HG03469 (cell line): Measurements from ENCODE around the gene BICD1.
"Not testable (repeated sequence)": the region's sequence is repeated elsewhere in the genome, so short reads cannot be mapped to it uniquely, and the experiment has no call there.

ENCODE experiments used
- ATAC-seq: cut with Tn5 transposase; IDR thresholded peaks from one replicate; pipeline ENCODE4 v1.9.1; 2021; ENCODE audit warnings: mild to moderate bottlenecking, moderate library complexity, moderate number of reproducible peaks; ENCODE audit not compliant: unreplicated experiment

The BICD1 gene

DNA sequence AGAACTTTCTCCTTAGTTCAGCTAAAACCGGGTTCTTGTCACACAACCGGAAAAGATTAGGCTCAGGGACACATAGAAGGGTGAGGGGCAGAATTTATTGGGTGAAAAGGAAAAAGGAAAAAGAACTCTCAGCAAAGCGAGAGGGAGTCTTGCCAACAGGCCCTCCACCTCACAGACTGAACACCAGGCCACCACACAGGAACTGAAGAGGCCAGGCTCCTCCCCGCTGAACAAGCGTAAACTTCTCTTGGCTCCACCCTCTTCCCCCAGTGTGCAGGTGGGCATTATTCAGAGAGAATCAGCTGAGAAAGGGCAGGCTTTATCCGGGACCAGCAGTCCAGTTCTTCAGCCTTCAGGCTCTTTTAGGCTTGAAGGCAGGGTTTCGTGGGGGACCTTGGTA is 167.1 kb downstream of the BICD1 start:
- ATAC-seq: peak; percentile 70

DNA sequence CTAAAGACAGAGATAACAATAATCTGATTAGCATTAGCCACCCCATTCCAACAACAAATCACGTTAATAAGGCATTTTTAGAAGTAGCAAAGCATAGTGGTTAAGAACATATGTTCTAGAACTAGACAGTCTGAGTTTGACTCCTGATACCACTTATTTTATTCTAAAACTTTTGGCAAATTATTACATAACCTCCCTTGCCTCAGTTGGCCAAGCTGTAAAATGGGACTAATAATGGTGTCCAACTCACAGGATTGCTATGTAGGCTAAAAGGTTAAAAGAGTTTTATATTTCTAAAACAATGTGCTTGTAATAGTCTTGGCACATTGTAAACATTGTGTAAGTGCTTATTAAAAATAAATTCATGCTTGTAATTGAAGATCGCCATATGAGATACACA is 168.0 kb downstream of the BICD1 start:
- ATAC-seq: no peak

DNA sequence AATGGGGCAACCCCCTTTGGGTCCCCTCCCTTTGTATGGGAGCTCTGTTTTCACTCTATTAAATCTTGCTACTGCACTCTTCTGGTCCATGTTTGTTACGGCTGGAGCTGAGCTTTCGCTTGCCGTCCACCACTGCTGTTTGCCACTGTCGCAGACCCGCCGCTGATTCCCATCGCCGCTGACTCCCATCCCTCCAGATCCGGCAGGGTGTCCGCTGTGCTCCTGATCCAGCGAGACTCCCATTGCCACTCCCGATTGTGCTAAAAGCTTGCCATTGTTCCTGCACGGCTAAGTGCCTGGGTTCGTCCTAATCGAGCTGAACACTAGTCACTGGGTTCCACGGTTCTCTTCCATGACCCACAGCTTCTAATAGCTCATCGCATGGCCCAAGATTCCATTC is 168.9 kb downstream of the BICD1 start:
- not testable (repeated sequence) for ATAC-seq

DNA sequence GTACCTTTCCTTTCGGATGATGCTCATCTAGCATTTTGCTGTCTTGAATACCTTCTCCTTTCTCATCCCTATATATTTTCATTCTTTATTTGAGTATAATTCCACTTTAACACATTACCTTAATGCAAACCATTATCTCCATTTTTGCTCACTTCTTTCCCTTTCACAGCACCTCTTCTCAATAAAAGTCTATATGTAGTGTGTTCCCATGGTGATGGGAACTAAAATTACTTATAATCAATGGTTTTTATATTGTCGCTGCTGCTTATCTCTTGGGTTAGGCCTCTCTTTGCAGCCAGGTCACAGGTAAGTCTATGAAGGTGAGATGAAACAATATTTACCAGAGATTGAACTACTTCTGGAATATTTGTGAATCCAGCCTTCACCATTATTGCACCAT is 171.1 kb downstream of the BICD1 start:
- no peak for ATAC-seq

DNA sequence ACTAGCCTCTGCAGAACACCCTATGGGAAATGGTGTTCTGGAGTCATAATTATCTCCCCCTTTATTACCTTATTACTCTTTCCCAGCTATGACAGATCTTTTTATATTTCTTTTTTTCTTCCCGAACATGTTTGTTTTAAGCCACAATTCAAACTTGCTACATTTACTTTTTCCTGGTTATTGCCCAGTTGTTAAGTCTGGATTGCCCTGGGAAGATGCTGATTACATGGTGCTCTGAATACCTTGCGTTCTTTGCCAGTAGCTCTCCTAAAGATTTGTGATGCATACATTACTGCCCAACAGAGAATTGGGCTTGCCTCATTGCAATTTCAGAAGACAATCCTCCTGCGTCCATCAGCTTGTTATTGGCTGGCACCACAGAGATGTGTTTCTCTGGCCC is 174.5 kb downstream of the BICD1 start:
- ATAC-seq: no peak

DNA sequence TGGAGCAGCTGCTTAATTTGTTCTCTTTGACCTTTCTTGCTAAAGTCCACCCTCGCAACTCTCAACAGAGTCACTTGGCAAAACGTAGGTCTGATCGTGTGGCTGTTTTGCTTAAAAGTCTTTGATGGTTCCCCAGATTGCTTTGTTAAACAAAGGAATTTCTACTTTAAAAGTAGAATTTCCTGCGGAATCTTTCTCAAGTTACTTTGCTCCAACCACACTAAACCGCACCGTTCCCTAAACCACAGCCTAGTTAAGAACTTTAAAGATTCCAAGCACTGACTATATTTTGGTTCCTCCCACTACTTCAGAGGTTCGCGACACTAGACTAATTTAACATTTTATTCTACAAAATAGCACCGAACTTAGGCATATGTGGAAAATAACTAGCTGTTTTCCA is 177.9 kb downstream of the BICD1 start:
- no peak for ATAC-seq

DNA sequence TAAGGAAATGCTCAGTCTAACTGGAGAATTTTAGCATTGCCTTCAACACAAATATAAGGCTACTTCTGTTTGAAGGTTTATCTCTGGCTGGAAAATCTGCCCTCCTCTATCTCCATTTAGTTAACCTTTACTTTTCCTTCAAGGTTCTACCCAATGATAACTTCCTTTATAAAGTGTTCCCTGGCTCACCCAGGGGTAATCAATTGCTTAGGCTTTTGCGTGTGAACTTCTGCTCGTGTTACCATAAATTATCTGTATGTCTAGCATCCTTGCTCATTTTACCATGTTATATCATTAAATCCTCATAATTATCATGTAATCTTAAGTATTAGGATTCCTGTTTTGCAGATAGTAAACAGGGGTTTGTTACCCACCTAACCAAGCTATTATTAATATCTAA is 178.4 kb downstream of the BICD1 start:
- ATAC-seq: no peak

DNA sequence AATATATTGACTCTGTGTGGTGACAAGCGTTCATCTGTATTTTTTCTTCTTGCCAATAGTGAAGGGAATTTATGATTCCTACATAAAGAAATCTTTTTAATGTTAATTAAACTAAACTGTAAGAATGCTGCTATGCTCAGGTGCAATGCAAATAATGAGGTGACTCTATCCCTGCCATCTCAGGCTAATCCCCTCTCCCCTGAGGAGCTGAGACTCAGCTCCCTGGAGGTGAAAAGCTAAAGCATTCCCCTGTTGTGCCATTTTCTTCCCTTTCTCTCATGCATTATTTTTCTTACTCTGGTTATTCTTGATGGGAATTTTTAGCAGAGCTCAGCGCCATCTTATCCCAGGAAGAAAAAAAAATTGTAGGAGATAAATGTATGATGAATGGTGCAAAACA is 178.8 kb downstream of the BICD1 start:
- ATAC-seq: no peak

DNA sequence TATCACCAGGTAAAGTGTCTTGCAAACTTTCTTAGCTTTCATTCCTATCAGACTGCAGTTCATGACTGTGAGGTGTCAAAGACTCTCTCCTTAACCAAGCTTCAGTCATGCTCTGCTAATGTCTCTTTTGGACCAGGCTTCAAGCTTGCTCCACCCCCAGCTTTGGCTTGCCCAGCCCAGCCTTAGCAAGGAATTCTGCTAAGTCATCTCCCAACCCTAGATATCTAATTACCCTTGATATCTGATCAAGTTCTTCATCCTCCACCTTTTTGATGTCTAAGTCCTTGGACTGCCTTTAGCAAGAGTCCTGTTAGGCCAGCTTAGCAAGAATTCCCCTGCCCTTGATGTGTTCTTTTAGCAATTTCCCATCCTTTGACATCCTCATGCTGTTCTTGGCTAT is 183.8 kb downstream of the BICD1 start:
- no peak for ATAC-seq

DNA sequence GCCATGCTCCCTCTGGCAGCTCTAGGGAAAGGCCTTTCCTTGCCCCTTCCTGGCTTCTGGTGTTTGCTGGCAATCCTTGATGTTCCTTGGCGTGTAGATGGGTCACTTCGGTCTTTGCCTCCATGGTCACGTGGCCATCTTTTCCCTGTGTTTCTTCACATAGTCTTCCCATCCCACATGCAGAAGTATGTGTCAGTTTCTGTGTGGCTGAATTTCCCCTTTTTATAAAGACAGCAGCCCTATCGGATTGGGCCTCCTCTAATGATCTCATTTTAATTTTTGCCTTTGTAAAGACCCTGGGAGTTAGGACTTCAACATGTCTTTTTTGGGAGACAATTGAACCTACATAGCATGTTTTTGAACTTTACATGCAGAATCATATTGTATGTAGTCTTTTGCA is 185.5 kb downstream of the BICD1 start:
- no peak for ATAC-seq

DNA sequence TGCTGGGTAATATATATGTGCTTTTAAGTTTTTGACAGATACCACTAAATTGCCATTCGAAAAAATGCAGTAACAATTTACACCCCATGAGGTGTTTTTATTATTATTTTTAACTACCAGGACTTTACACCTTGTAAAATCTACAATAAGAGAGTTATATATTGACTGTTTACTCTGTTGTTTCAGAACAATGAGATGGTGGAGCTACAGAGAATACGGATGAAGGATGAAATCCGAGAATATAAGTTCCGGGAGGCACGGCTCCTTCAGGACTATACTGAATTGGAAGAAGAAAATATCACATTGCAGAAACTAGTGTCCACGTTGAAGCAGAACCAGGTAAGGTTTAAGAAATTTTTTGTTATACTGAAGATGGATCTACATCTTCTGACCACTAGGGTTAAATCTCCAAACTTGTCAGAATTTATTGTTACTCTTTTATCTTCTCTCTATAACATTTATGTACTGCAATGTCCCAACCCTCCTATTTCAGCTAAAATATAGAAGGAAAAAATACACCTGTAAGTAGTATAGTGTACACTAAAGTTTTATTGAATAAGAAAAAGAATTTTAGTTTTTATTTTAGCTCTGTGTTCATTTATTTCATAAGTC is 187.3 kb downstream of the BICD1 start:
- ATAC-seq: no peak

DNA sequence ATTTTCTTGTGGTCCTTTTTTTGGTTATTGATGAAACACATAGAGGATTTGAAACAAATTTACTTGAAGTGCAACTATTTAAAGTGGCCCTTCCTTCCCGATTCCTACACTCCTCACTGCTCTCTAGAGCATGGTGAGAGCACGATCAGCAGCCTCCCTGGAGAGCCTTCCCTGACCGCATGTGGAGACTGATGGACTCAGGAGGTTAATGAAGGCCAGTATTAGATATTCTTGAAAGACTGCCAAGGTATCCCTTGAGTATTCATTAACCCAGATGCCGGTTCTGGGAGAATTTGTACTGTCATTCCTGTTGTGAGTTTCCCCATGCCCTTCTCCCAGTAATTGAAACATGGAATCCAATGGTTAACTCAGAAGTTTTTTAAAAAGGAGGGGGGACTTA is 189.9 kb downstream of the BICD1 start:
- no peak for ATAC-seq

DNA sequence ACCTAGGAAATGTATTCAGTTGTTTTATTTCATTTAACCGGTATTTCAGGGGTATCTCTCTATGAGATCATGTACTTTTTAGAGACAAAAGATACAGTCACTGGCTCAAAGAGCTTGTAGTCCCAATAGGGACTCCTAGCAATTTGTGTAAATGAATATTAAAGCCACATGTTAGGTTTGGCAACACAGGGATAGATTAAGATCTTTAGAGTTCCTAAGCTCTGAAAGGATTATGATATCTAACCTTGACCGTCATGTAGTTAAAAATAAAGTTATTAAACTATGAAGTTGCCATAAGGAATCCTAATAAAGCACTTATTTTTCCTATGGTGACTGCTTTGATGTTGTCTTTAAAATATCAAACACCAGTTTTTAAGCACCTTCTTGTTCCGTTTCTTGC is 192.3 kb downstream of the BICD1 start:
- no peak for ATAC-seq

DNA sequence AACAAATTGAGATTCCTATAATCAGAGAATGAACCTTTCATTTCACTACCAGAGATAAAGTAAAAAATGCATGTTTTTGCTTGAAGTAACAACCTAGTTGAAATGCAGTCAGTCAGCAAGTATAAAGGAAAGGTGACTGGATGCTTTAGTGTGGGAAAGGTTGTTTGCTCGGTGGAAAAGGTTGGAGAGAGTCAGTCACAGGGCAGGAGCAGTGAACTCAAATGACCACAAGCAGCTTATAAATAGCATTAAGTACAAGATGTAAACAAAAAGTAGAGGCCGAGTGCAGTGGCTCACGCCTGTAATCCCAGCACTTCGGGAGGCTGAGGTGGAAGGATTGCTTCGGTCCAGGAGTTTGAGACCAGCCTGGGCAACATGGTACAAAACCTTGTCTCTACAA is 194.6 kb downstream of the BICD1 start:
- ATAC-seq: no peak

DNA sequence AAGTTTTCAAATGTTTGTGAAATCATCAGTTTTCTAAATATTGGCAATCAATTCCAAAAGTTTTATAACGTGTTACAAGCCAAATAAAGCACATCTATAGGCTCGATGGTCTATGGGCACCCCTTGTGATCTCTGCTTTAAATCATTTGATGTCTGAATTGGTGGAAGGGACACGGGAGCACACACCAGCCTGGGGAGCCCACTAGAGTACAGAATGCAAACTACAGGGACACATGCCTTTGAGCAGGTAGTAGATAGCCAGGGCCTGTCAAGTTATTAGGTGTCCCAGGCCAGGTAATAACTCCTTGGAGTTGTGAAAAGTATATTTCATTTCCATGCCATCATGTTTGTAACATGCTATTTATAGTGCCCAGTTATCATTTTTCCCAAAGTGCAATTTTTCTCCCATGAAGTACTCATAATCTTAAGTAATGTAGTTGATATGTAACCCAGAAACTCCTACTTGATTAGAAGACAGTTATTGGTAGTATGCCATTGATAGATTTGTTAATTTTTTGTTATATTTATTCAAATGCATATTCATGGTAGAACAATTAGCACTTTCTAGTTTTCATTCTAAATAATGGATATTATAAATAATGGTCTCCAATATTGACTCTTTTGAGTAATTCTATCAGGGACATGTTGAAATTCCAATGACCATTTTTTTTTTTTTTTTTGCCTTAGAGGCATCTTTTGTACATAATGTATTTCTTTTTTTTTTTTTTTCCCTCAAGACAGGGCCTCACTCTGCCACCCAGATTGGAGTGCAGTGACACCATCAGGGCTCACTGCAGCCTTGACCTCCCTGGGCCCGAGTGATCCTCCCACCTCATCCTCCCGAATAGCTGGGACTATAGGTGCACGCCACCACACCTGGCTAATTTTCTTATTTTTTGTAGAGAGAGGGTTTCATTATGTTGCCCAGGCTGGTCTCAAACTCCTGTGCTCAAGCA is 195.8 kb downstream of the BICD1 start:
- no peak for ATAC-seq

DNA sequence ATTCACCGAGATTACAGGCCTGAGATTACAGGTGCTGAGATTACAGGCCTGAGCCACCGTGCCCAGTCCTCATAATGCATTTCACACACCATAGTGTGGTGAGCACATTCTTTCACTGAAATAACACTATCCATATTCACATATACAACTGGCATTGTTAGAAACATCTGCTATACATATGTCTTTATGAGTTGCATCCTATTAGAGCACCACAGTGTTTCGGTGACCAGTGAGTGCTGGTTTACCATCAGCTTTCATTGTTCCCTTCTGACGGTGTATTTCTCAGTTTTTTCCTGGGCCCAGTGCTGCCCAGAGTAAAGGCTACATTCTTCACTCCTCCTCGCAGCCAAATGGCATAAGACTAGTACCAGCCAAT is 196.5 kb downstream of the BICD1 start:
- ATAC-seq: no peak

DNA sequence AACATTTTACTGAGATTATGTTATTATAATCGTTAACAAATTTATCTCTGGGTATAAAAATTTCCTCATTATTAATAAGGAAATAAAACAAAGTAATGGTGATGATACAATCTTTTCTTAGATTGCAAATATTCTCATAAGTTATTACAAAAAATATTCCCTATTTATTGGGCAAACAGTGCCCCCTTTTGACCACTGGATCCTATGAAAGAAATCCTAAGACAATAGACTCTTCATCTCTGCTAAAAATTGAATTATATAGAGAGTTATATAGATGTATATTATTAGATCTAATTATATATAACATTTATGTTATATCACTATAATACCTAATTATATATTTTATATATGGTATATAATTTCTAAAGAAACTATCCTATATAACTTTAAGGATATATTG is 198.5 kb downstream of the BICD1 start:
- ATAC-seq: no peak

DNA sequence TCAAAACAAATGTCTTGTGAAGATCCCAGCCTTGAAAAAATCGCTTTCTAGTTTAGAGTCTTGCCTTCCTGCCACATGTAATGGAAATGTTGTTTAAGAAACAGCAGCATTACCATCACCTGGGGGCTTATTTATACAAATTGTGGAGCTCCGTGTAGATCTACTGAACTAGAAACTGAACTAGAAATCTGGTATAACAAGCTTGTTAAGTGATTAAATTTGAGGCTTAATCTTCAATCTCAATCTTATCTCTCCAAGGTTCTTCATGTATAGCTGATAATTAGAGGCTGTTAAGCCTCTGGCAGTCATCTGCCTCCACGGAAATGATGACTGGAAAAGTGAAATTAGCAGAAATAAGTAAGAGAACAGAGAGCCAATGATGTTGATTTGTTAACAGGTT is 200.7 kb downstream of the BICD1 start:
- ATAC-seq: no peak

DNA sequence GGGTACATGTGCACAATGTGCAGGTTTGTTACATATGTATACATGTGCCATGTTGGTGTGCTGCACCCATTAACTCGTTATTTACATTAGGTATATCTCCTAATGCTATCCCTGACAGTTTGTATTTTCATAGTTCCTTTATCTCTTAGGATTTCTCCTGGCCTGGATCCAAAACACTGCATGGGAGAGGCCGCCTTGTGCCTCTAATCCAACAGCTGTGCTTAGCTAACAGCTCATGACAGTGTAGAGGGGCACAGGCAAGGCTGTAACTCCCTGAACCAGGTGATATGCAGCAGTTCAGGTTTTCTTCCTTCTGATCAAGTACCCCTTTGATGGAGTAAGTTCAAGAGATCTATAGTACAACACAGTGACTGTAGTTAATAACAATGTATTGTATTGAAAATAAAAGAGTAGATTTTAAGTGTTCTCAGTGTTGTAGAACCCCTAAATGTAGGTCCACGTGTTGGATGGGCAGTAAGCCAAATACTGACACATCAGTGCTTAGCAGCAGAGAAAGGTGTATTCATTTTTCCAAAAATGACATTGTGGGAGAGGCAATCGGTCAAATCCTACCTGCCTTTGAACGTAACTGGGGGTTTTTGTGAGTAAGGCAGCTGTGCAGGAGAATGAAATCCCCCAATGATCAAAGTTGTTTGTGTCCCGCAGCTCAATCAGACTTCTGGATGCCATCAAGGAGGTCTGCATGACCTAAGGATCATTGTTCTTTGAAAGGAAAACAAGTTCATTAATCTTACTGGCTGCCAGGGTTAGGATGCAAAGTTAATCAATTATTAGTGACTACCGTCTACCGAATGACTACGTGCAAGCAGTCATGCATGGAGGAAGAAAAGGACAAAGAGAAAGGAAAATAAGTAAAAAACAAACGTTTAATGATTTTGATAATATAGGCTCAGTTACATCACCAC is 203.4 kb downstream of the BICD1 start:
- no peak for ATAC-seq

DNA sequence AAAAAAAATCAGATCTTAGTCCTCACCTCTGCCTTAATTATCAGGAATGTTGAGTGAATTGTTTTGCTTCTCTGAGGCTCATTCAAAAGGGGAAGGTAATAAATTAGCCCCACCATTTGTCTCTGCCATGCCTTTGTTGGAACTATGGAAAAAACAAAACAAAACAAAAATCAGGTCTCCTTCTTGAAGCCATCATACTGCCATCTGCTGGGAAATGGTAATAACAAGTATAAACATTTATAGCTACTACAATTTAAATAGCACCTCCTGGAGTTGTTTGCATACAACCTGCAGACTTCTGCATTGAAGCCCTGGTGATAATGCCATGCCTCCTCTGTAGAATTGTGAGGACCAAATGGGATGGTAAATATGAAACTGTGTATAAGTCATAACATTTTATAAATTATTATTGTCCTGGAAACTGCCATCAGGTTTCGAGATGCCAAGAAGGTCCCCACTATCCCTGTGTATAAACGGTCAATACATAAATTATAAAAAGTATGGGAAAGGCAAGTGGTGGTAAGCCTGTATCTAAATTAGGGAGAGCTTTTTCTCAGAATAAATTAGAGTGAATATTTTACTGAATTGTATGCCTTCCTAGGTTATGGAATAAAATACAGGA is 205.5 kb downstream of the BICD1 start:
- ATAC-seq: no peak

DNA sequence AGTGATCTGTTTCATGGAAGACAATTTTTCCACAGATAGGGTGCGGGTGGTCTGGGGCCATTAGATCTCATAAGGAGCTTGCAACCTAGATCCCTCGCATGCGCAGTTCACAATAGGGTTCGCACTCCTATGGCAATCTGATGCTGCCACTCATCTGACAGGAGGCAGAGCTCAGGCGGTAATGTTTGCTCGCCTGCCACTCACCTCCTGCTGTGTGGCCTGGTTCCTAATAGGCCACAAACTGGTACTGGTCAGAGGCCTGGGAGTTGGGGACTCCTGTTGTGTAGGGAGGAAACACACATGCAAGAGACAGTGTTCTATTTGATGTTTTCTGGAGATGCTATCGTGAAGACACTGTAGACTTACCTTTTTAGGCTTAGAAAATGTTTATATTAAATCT is 215.7 kb downstream of the BICD1 start:
- ATAC-seq: no peak
